ENCODE data around the gene LUZP2. TPM values are rescaled to one million over a fixed set of nuclear protein-coding genes. Genes with fewer than 3 reads are reported as not detected.

Gene LUZP2
- total RNA-seq, 1 donor from 2014 or later: not detected

- no peak for DNase-seq (ENCODE audit: low read depth)
These were observed 137.8 kb downstream of the LUZP2 start for GRCh38 chr11:24634606-24635160.

- peak; percentile 42 for DNase-seq (ENCODE audit: low read depth)
These were observed 138.9 kb downstream of the LUZP2 start for GRCh38 chr11:24635588-24636290.

GRCh38 chr11:24636291-24636629, 139.4 kb downstream of the LUZP2 start:
- no peak for DNase-seq (ENCODE audit: low read depth)

- no peak for DNase-seq (ENCODE audit: low read depth)
These were observed 140.7 kb downstream of the LUZP2 start for GRCh38 chr11:24637520-24637919.

- no peak for DNase-seq (ENCODE audit: low read depth)
These were observed 145.8 kb downstream of the LUZP2 start for GRCh38 chr11:24642648-24643047.

GRCh38 chr11:24645563-24645962, 148.7 kb downstream of the LUZP2 start:
- DNase-seq (ENCODE audit: low read depth): no peak

- no peak for DNase-seq (ENCODE audit: low read depth)
These were observed 155.0 kb downstream of the LUZP2 start for GRCh38 chr11:24651873-24652272.

GRCh38 chr11:24653901-24654300, 157.0 kb downstream of the LUZP2 start:
- no peak for DNase-seq (ENCODE audit: low read depth)

- no peak for DNase-seq (ENCODE audit: low read depth)
These were observed 164.5 kb downstream of the LUZP2 start for GRCh38 chr11:24661331-24661730.

- no peak for DNase-seq (ENCODE audit: low read depth)
These were observed 167.5 kb downstream of the LUZP2 start for GRCh38 chr11:24664399-24664798.

GRCh38 chr11:24667353-24667968, 170.6 kb downstream of the LUZP2 start:
- no peak for DNase-seq (ENCODE audit: low read depth)

- no peak for DNase-seq (ENCODE audit: low read depth)
These were observed 182.0 kb downstream of the LUZP2 start for GRCh38 chr11:24678703-24679348.

GRCh38 chr11:24679821-24680351, 183.0 kb downstream of the LUZP2 start:
- DNase-seq (ENCODE audit: low read depth): no peak

- peak; percentile 19 for DNase-seq (ENCODE audit: low read depth)
These were observed 186.7 kb downstream of the LUZP2 start for GRCh38 chr11:24683583-24683982.

GRCh38 chr11:24685821-24686220, 189.0 kb downstream of the LUZP2 start:
- no peak for DNase-seq (ENCODE audit: low read depth)

- DNase-seq (ENCODE audit: low read depth): no peak
These were observed 190.8 kb downstream of the LUZP2 start for GRCh38 chr11:24687531-24688147.

GRCh38 chr11:24688981-24689380, 192.1 kb downstream of the LUZP2 start:
- DNase-seq (ENCODE audit: low read depth): no peak

GRCh38 chr11:24697522-24698111, 200.8 kb downstream of the LUZP2 start:
- DNase-seq (ENCODE audit: low read depth): peak; percentile 60

GRCh38 chr11:24704716-24705115, 207.9 kb downstream of the LUZP2 start:
- DNase-seq (ENCODE audit: low read depth): no peak

- no peak for DNase-seq (ENCODE audit: low read depth)
These were observed 208.6 kb downstream of the LUZP2 start for GRCh38 chr11:24705474-24705873.

- no peak for DNase-seq (ENCODE audit: low read depth)
These were observed 211.8 kb downstream of the LUZP2 start for GRCh38 chr11:24708616-24709015.
